ENCODE data around the gene ELMO1. TPM values are rescaled to one million over a fixed set of nuclear protein-coding genes. Genes with fewer than 3 reads are reported as not detected.

The ELMO1 gene
- total and polyA plus RNA-seq, 2 experiments from 2014 or later, result 6.5 to 24.9 TPM

GRCh38 chr7:36957620-36958019 is 491.0 kb downstream of the ELMO1 start:
- H3K4me1 ChIP-seq (ENCODE audit: insufficient read depth), result peaks cover 23% of the 10 kb centered on the region
- H3K36me3 ChIP-seq (ENCODE audit: insufficient read depth), result no peaks in the 10 kb centered on the region
- H3K9me2 ChIP-seq (ENCODE audit: insufficient read depth), result peaks cover 23% of the 10 kb centered on the region
- TF ChIP-seq, protein P1, sequence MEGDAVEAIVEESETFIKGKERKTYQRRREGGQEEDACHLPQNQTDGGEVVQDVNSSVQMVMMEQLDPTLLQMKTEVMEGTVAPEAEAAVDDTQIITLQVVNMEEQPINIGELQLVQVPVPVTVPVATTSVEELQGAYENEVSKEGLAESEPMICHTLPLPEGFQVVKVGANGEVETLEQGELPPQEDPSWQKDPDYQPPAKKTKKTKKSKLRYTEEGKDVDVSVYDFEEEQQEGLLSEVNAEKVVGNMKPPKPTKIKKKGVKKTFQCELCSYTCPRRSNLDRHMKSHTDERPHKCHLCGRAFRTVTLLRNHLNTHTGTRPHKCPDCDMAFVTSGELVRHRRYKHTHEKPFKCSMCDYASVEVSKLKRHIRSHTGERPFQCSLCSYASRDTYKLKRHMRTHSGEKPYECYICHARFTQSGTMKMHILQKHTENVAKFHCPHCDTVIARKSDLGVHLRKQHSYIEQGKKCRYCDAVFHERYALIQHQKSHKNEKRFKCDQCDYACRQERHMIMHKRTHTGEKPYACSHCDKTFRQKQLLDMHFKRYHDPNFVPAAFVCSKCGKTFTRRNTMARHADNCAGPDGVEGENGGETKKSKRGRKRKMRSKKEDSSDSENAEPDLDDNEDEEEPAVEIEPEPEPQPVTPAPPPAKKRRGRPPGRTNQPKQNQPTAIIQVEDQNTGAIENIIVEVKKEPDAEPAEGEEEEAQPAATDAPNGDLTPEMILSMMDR (conservative IDR thresholded peaks at IDR 0.05; ENCODE audit: low read depth in 2 of 2), result no peak
- TF ChIP-seq JUNB (IDR thresholded peaks at IDR 0.05; ENCODE audit: unreplicated experiment) (no peak), ZNF114 (CRISPR knock-in tag; IDR thresholded peaks at IDR 0.05) (no peak), EZH2 (IDR thresholded peaks at IDR 0.05; ENCODE audit: low read depth, unreplicated experiment) (no peak), NANOG (IDR thresholded peaks at IDR 0.05; ENCODE audit: borderline replicate concordance) (no peak), ZNF331 (CRISPR knock-in tag; IDR thresholded peaks at IDR 0.05; ENCODE audit: low read depth) (no peak), STAT1 (IDR thresholded peaks at IDR 0.05; ENCODE audit: unreplicated experiment) (no peak), EZH2phosphoT487 (IDR thresholded peaks at IDR 0.05; ENCODE audit: unreplicated experiment) (no peak), POLR2AphosphoS5 (IDR thresholded peaks at IDR 0.05; ENCODE audit: low read depth) (no peak), CREB1 (CRISPR knock-in tag; IDR thresholded peaks at IDR 0.05; ENCODE audit: low read depth) (no peak), ZNF462 (CRISPR knock-in tag; IDR thresholded peaks at IDR 0.05) (no peak)
- TF ChIP-seq, protein P2, sequence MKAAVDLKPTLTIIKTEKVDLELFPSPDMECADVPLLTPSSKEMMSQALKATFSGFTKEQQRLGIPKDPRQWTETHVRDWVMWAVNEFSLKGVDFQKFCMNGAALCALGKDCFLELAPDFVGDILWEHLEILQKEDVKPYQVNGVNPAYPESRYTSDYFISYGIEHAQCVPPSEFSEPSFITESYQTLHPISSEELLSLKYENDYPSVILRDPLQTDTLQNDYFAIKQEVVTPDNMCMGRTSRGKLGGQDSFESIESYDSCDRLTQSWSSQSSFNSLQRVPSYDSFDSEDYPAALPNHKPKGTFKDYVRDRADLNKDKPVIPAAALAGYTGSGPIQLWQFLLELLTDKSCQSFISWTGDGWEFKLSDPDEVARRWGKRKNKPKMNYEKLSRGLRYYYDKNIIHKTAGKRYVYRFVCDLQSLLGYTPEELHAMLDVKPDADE (IDR thresholded peaks at IDR 0.05), result no peak
- TF ChIP-seq, protein P3, sequence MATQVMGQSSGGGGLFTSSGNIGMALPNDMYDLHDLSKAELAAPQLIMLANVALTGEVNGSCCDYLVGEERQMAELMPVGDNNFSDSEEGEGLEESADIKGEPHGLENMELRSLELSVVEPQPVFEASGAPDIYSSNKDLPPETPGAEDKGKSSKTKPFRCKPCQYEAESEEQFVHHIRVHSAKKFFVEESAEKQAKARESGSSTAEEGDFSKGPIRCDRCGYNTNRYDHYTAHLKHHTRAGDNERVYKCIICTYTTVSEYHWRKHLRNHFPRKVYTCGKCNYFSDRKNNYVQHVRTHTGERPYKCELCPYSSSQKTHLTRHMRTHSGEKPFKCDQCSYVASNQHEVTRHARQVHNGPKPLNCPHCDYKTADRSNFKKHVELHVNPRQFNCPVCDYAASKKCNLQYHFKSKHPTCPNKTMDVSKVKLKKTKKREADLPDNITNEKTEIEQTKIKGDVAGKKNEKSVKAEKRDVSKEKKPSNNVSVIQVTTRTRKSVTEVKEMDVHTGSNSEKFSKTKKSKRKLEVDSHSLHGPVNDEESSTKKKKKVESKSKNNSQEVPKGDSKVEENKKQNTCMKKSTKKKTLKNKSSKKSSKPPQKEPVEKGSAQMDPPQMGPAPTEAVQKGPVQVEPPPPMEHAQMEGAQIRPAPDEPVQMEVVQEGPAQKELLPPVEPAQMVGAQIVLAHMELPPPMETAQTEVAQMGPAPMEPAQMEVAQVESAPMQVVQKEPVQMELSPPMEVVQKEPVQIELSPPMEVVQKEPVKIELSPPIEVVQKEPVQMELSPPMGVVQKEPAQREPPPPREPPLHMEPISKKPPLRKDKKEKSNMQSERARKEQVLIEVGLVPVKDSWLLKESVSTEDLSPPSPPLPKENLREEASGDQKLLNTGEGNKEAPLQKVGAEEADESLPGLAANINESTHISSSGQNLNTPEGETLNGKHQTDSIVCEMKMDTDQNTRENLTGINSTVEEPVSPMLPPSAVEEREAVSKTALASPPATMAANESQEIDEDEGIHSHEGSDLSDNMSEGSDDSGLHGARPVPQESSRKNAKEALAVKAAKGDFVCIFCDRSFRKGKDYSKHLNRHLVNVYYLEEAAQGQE (IDR thresholded peaks at IDR 0.05; ENCODE audit: unreplicated experiment), result no peak
- no peaks in the 10 kb centered on the region; the same call in 2 of the 3 replicates for H3K9me3 Mint-ChIP-seq
- DNase-seq (ENCODE audit: low spot score) (peak; percentile 10), ATAC-seq (no peak)
- H3F3A ChIP-seq (replicated peaks; ENCODE audit: low read depth), result no peaks in the 10 kb centered on the region
- no peak overlapping the region for H2AFZ ChIP-seq
- H3K4me2 ChIP-seq, result no peak overlapping the region
- no peak overlapping the region for H3K27ac ChIP-seq (ENCODE audit: low read depth)
- no peaks in the 10 kb centered on the region for H3K27me3 Mint-ChIP-seq (ENCODE audit: insufficient read depth, low read depth, poor library complexity)
- H3K27ac Mint-ChIP-seq, result no peak overlapping the region
- H3K27me3 ChIP-seq (ENCODE audit: insufficient read depth), result no peaks in the 10 kb centered on the region
- no peak overlapping the region for H3K4me3 ChIP-seq
- H3K79me2 ChIP-seq (replicated peaks; ENCODE audit: insufficient read depth), result no peaks in the 10 kb centered on the region
- no peak overlapping the region for H3K4me3 Mint-ChIP-seq
- peaks cover 21% of the 10 kb centered on the region for H3K4me1 Mint-ChIP-seq
- no peaks in the 10 kb centered on the region; the same call in 2 of the 3 replicates for H3K36me3 Mint-ChIP-seq (ENCODE audit: low read depth)
- no peaks in the 10 kb centered on the region for H4K20me1 ChIP-seq (replicated peaks; ENCODE audit: insufficient read depth)

Measured in GM23338 (cell line).